Suprapubic skin (tissue), 4 donors: ENCODE measurements around the gene SEC14L3. TPM values are rescaled to one million over a fixed set of nuclear protein-coding genes. Genes with fewer than 3 reads are reported as not detected.

ENCODE experiments used
- DNase-seq, 2 donors: peaks; one replicate each; pipeline ENCODE4 v3.0.0-alpha.2; 2019; ENCODE audit warnings: low spot score in 2 of 2
- H3K27ac ChIP-seq: fragments of 200-600 bp; sonication (generic); one replicate; pipeline ENCODE4 v1.5.1; 2019
- H3K27me3 ChIP-seq: fragments of 200-600 bp; sonication (generic); one replicate; pipeline ENCODE4 v1.5.1; 2019
- H3K36me3 ChIP-seq: fragments of 200-600 bp; sonication (generic); one replicate; pipeline ENCODE4 v1.5.1; 2019
- H3K4me1 ChIP-seq: fragments of 200-600 bp; sonication (generic); one replicate; pipeline ENCODE4 v1.5.1; 2019
- H3K4me3 ChIP-seq: fragments of 200-600 bp; sonication (generic); one replicate; pipeline ENCODE4 v1.5.1; 2019; ENCODE audit warnings: mild to moderate bottlenecking
- H3K9me3 ChIP-seq: fragments of 200-600 bp; sonication (generic); one replicate; pipeline ENCODE4 v1.5.1; 2019
- CTCF ChIP-seq, 2 donors: fragments of 200-600 bp in 1 of 2; fragments of 450-650 bp in 1 of 2; sonication (generic) in 1 of 2; IDR thresholded peaks; one replicate each; pipeline ENCODE4 v1.5.1; 2016 to 2019; ENCODE audit warnings: antibody characterized with exemption in 2 of 2, mild to moderate bottlenecking in 1 of 2, moderate library complexity in 1 of 2
- EP300 ChIP-seq: sonication (generic); formaldehyde crosslinking; IDR thresholded peaks from one replicate; pipeline ENCODE4 v1.6.1; 2017; ENCODE audit warnings: antibody characterized with exemption
- POLR2A ChIP-seq, 2 donors: fragments of 450-650 bp; IDR thresholded peaks; one replicate each; pipeline ENCODE4 v1.6.1; 2017; ENCODE audit warnings: antibody characterized with exemption in 2 of 2, mild to moderate bottlenecking in 2 of 2, moderate library complexity in 2 of 2
- POLR2AphosphoS5 ChIP-seq, 3 donors: sonication (generic); formaldehyde crosslinking; IDR thresholded peaks; one replicate each; pipeline ENCODE4 v1.6.1; 2017; ENCODE audit warnings: antibody characterized with exemption in 3 of 3
- WGBS: methylation state at CpG from one replicate; pipeline ENCODE4 v1.1.5; 2018; 5-methylcytosine and 5-hydroxymethylcytosine counted together
- total RNA-seq, 4 donors: library from RNA; depleted of rRNA; stranded (reverse); fragments of >200 nt; gene quantifications; one replicate each; pipeline ENCODE4 v1.1.0, GENCODE V29; 2016

The SEC14L3 gene
- total RNA-seq, 4 donors from 2014 or later: not detected

- Histone ChIP-seq H3K27me3 (no peaks in the 10 kb centered on the region), H3K4me1 (peaks cover 13% of the 10 kb centered on the region), H3K9me3 (no peaks in the 10 kb centered on the region), H3K4me3 (no peak overlapping the region), H3K27ac (no peak overlapping the region), H3K36me3 (peaks cover 74% of the 10 kb centered on the region)
- 57% methylated on average over 3 of the region's 3 CpGs for WGBS
- no peak for DNase-seq
- TF ChIP-seq POLR2A (IDR thresholded peaks at IDR 0.05) (no peak), CTCF (IDR thresholded peaks at IDR 0.05) (no peak), POLR2AphosphoS5 (IDR thresholded peaks at IDR 0.05) (no peak), EP300 (no peak)
These were observed 60.0 kb downstream of the SEC14L3 start for GRCh38 chr22:30411780-30412179.

Other genes starting within 250 kb of the SEC14L3 start
- 10 to 100 TPM in 1 of 4 donors, 1 to 10 TPM in 3; 4.2 to 15.3 (median 8.5) TPM for gene LIF, start 225.3 kb downstream of the SEC14L3 start, total RNA-seq
- gene OSM, start 205.2 kb downstream of the SEC14L3 start, total RNA-seq: under 1 TPM in 1 of 4 donors, not detected in 3; 0.34 TPM
- gene CASTOR1, start 182.5 kb downstream of the SEC14L3 start, total RNA-seq: 10 to 100 TPM; 16.3 to 22.8 (median 20.6) TPM
- gene TBC1D10A, start 145.1 kb downstream of the SEC14L3 start, total RNA-seq: 10 to 100 TPM; 38.3 to 49.2 (median 43.0) TPM
- gene SF3A1, start 115.1 kb downstream of the SEC14L3 start, total RNA-seq: 100 to 1,000 TPM; 112 to 208 (median 152) TPM
- gene CCDC157, start 115.0 kb downstream of the SEC14L3 start, total RNA-seq: 1 to 10 TPM; 2.2 to 4.7 (median 3.1) TPM
- 10 to 100 TPM in 2 of 4 donors, 1 to 10 TPM in 2; 6.3 to 15.5 (median 10.2) TPM for gene RNF215, start 84.6 kb downstream of the SEC14L3 start, total RNA-seq
- gene SEC14L2, start 75.0 kb downstream of the SEC14L3 start, total RNA-seq: 10 to 100 TPM in 3 of 4 donors, 1 to 10 TPM in 1; 8.9 to 19.9 (median 13.5) TPM
- 10 to 100 TPM in 1 of 4 donors, 1 to 10 TPM in 3; 2.5 to 13.7 (median 3.5) TPM for gene MTFP1, start 46.2 kb downstream of the SEC14L3 start, total RNA-seq
- gene SEC14L4, start 33.7 kb upstream of the SEC14L3 start, total RNA-seq: 1 to 10 TPM; 2.2 to 3.3 (median 2.7) TPM
- gene SEC14L6, start 74.7 kb upstream of the SEC14L3 start, total RNA-seq: 100 to 1,000 TPM in 1 of 4 donors, 10 to 100 TPM in 3; 15.2 to 105 (median 41.4) TPM
- gene GAL3ST1, start 102.6 kb upstream of the SEC14L3 start, total RNA-seq: 1 to 10 TPM; 1.2 to 3.7 (median 2.4) TPM
- 10 to 100 TPM; 46.7 to 59.9 (median 53.1) TPM for gene PES1, start 119.9 kb upstream of the SEC14L3 start, total RNA-seq
- 10 to 100 TPM in 2 of 4 donors, 1 to 10 TPM in 2; 4.9 to 24.2 (median 11.0) TPM for gene TCN2, start 135.2 kb upstream of the SEC14L3 start, total RNA-seq
- 10 to 100 TPM; 17.0 to 20.3 (median 18.8) TPM for gene SLC35E4, start 163.8 kb upstream of the SEC14L3 start, total RNA-seq
- gene DUSP18, start 195.9 kb upstream of the SEC14L3 start, total RNA-seq: 10 to 100 TPM; 14.2 to 20.4 (median 16.5) TPM
- 10 to 100 TPM in 1 of 4 donors, 1 to 10 TPM in 3; 3.9 to 11.3 (median 6.4) TPM for gene OSBP2, start 222.9 kb upstream of the SEC14L3 start, total RNA-seq